ENCODE results near the gene TRIM4. TPM values are rescaled to one million over a fixed set of nuclear protein-coding genes. Genes with fewer than 3 reads are reported as not detected.

TRIM4 gene
- polyA plus RNA-seq, 3 donors = 10.8 to 17.9 (median 12.5) TPM

DNA sequence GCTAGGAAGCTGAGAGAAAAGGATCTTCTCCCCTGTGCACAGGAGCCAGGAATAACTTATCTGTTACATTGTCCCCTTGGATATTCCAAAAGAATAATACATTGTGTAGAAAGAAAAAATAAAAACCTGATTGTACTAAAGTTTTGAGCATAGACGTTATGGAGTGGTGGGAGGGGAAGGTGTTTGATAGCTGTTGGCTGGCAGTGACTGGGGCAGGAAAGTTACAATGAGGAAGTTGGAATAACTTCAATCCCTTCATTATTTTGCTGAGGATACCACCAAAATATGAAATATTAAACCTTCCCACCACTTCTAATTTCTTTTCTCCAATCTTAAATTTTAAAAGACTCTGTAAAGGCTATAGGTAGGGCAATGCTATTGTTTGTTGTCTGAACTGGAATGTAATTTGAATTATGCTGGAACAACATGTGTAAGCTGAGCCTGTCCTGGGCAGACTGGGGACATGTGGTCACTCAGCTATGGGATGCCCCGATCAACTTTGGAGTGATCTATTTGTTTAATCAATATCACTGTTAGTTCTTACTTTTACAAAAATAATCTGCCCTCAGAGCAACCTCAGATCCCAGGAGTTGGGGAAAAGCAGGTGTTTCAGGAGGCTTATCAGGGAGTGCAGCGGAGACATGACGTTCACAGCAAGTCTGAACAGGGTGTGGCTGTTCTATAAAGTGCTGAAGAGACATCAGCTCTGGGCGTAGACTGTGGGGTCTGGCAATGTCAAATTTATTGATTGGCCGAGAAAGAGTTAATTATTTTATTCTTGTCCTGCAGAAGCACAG, 70.7 kb downstream of the TRIM4 start:
- Mint-ChIP-seq H3K4me1 (no peaks in the 10 kb centered on the region), H3K27ac (no peak overlapping the region), H3K36me3 (no peaks in the 10 kb centered on the region), H3K4me3 (no peak overlapping the region), H3K27me3 (ENCODE audit: low read depth in 3 of 3) (peaks cover 4 to 23% (median 5%) of the 10 kb centered on the region in 3 donors), H3K9me3 (peaks cover 0 to 2% (median 0%) of the 10 kb centered on the region in 7 donors)
- Histone ChIP-seq H3K9ac (ENCODE audit: insufficient read depth, low read length, poor library complexity, severe bottlenecking) (no peak overlapping the region), H3K27me3 (ENCODE audit: control insufficient read depth in 2 of 2, insufficient read depth in 2 of 2, low read length in 2 of 2) (no peaks in the 10 kb centered on the region), H3K27ac (ENCODE audit: low read depth in 1 of 2, low read length in 2 of 2) (no peak overlapping the region), H3K4me3 (replicated peaks in 1 of 3; ENCODE audit: low read depth in 2 of 3, low read length in 3 of 3) (no peak overlapping the region), H3K79me2 (ENCODE audit: insufficient read depth, low read length) (no peaks in the 10 kb centered on the region), H2AFZ (ENCODE audit: insufficient read depth, low read depth, low read length, poor library complexity, severe bottlenecking) (no peak overlapping the region), H4K20me1 (ENCODE audit: insufficient read depth, low read length) (no peaks in the 10 kb centered on the region), H3K36me3 (replicated peaks in 1 of 2; ENCODE audit: control insufficient read depth in 1 of 2, insufficient read depth in 2 of 2, low read length in 2 of 2) (no peaks in the 10 kb centered on the region), H3K4me2 (replicated peaks; ENCODE audit: extremely low read depth, low read length, poor library complexity, severe bottlenecking) (no peak overlapping the region), H3K9me3 (replicated peaks in 1 of 2; ENCODE audit: control insufficient read depth in 1 of 2, insufficient read depth in 1 of 2, low read length in 2 of 2) (no peaks in the 10 kb centered on the region), H3K4me1 (ENCODE audit: control insufficient read depth in 1 of 2, insufficient read depth in 2 of 2, low read length in 2 of 2) (no peaks in the 10 kb centered on the region)
- intact Hi-C loops (cut with micrococcal nuclease) = no loop called here
- TF ChIP-seq, protein P1, sequence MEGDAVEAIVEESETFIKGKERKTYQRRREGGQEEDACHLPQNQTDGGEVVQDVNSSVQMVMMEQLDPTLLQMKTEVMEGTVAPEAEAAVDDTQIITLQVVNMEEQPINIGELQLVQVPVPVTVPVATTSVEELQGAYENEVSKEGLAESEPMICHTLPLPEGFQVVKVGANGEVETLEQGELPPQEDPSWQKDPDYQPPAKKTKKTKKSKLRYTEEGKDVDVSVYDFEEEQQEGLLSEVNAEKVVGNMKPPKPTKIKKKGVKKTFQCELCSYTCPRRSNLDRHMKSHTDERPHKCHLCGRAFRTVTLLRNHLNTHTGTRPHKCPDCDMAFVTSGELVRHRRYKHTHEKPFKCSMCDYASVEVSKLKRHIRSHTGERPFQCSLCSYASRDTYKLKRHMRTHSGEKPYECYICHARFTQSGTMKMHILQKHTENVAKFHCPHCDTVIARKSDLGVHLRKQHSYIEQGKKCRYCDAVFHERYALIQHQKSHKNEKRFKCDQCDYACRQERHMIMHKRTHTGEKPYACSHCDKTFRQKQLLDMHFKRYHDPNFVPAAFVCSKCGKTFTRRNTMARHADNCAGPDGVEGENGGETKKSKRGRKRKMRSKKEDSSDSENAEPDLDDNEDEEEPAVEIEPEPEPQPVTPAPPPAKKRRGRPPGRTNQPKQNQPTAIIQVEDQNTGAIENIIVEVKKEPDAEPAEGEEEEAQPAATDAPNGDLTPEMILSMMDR (IDR thresholded peaks at IDR 0.05) = no peak
- 100% methylated on average over 2 of the region's 6 CpGs for WGBS (ENCODE audit: insufficient coverage)
- DNase-seq = no peak

DNA sequence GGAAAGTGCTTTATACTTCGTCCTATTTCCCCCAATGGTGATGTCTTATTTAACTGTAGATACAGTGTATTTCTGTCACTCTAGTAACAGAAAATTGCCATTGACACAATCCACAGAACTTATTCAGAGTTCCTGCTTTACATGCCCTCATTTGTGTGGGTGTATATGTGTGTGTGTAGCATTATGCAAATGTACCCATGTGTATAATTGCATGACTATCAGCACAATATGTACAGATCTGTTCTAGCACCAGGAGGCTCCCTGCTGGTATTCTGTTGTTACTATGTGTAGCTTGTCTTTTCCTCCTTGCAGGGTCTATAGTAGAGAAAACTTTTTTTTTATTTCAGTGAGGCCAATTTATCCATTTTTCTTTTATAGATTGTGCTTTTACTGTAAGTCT, 75.0 kb downstream of the TRIM4 start:
- no peak overlapping the region for H3K4me2 ChIP-seq (replicated peaks; ENCODE audit: extremely low read depth, low read length, poor library complexity, severe bottlenecking)
- H3K4me3 Mint-ChIP-seq = no peak overlapping the region
- no peaks in the 10 kb centered on the region for H3K4me1 Mint-ChIP-seq
- H3K27me3 Mint-ChIP-seq (ENCODE audit: low read depth in 3 of 3) = peaks cover 0 to 7% (median 5%) of the 10 kb centered on the region in 3 donors
- H3K9ac ChIP-seq (ENCODE audit: insufficient read depth, low read length, poor library complexity, severe bottlenecking) = no peak overlapping the region
- no peak overlapping the region for H2AFZ ChIP-seq (ENCODE audit: insufficient read depth, low read depth, low read length, poor library complexity, severe bottlenecking)
- H4K20me1 ChIP-seq (ENCODE audit: insufficient read depth, low read length) = no peaks in the 10 kb centered on the region
- no peak overlapping the region for H3K27ac Mint-ChIP-seq
- H3K27me3 ChIP-seq (ENCODE audit: control insufficient read depth in 2 of 2, insufficient read depth in 2 of 2, low read length in 2 of 2) = no peaks in the 10 kb centered on the region
- H3K27ac ChIP-seq (ENCODE audit: low read depth in 1 of 2, low read length in 2 of 2) = no peak overlapping the region
- no peak overlapping the region for H3K4me3 ChIP-seq (replicated peaks in 1 of 3; ENCODE audit: low read depth in 2 of 3, low read length in 3 of 3)
- no peaks in the 10 kb centered on the region for H3K36me3 Mint-ChIP-seq
- no CpG with 5 or more reads among the region's 1 CpG for WGBS (ENCODE audit: insufficient coverage)
- intact Hi-C loops (cut with micrococcal nuclease) = no loop called here
- H3K9me3 ChIP-seq (replicated peaks in 1 of 2; ENCODE audit: control insufficient read depth in 1 of 2, insufficient read depth in 1 of 2, low read length in 2 of 2) = no peaks in the 10 kb centered on the region
- TF ChIP-seq, protein P1 (IDR thresholded peaks at IDR 0.05) = no peak
- DNase-seq = no peak
- H3K36me3 ChIP-seq (replicated peaks in 1 of 2; ENCODE audit: control insufficient read depth in 1 of 2, insufficient read depth in 2 of 2, low read length in 2 of 2) = no peaks in the 10 kb centered on the region
- no peaks in the 10 kb centered on the region for H3K4me1 ChIP-seq (ENCODE audit: control insufficient read depth in 1 of 2, insufficient read depth in 2 of 2, low read length in 2 of 2)
- H3K9me3 Mint-ChIP-seq = peaks cover 0 to 2% (median 0%) of the 10 kb centered on the region in 7 donors
- H3K79me2 ChIP-seq (ENCODE audit: insufficient read depth, low read length) = no peaks in the 10 kb centered on the region
